Ishikawa (cell line): ENCODE data around the gene CTDP1.

Experiments used
- CEBPB ChIP-seq: IDR thresholded peaks from 2 replicates; pipeline ENCODE4 v1.6.1; 2012
- CREB1 ChIP-seq: IDR thresholded peaks from 2 replicates; pipeline ENCODE4 v1.6.1; 2012; ENCODE audit warnings: low read depth
- EGR1 ChIP-seq: IDR thresholded peaks from 2 replicates; pipeline ENCODE4 v1.6.1; 2012
- EP300 ChIP-seq: IDR thresholded peaks from 2 replicates; pipeline ENCODE4 v1.6.1; 2012; ENCODE audit warnings: borderline replicate concordance
- FOXM1 ChIP-seq: IDR thresholded peaks from 2 replicates; pipeline ENCODE4 v1.6.1; 2012; ENCODE audit warnings: low read depth, borderline replicate concordance
- MAX ChIP-seq: IDR thresholded peaks from 2 replicates; pipeline ENCODE4 v1.6.1; 2012
- NFIC ChIP-seq: IDR thresholded peaks from 2 replicates; pipeline ENCODE4 v1.6.1; 2012
- RAD21 ChIP-seq: IDR thresholded peaks from 2 replicates; pipeline ENCODE4 v1.6.1; 2012; ENCODE audit warnings: low read depth
- REST ChIP-seq: IDR thresholded peaks from 2 replicates; pipeline ENCODE4 v1.6.1; 2012; ENCODE audit warnings: low read depth, mild to moderate bottlenecking
- TAF1 ChIP-seq: IDR thresholded peaks from 2 replicates; pipeline ENCODE4 v1.6.1; 2012; ENCODE audit warnings: low read depth, mild to moderate bottlenecking
- TCF12 ChIP-seq: IDR thresholded peaks from 2 replicates; pipeline ENCODE4 v1.6.1; 2012; ENCODE audit warnings: low read depth
- TEAD4 ChIP-seq: IDR thresholded peaks from 2 replicates; pipeline ENCODE4 v1.6.1; 2012
- USF1 ChIP-seq: IDR thresholded peaks from 2 replicates; pipeline ENCODE4 v1.6.1; 2012
- YY1 ChIP-seq: IDR thresholded peaks from 2 replicates; pipeline ENCODE4 v1.6.1; 2012; ENCODE audit warnings: low read depth
- ZBTB7A ChIP-seq: IDR thresholded peaks from 2 replicates; pipeline ENCODE4 v1.6.1; 2012; ENCODE audit warnings: low read depth

The CTDP1 gene

GRCh38 chr18:79719478-79720358 lies 40.1 kb downstream of the CTDP1 start:
- peak; percentile 45; the same call in 1 of the 2 replicates for TF ChIP-seq CREB1

GRCh38 chr18:79720359-79720733 lies 40.7 kb downstream of the CTDP1 start:
- TF ChIP-seq CREB1 (peak; percentile 41; the same call in 1 of the 2 replicates), REST (no peak)

- TF ChIP-seq MAX (no peak), EP300 (no peak), FOXM1 (no peak), EGR1 (no peak), YY1 (no peak), NFIC (no peak), TCF12 (no peak), REST (no peak), USF1 (no peak), ZBTB7A (no peak), CEBPB (no peak), RAD21 (no peak), CREB1 (no peak), TEAD4 (no peak), TAF1 (no peak)
Observed at GRCh38 chr18:79723036-79723435, 43.4 kb downstream of the CTDP1 start.

- TF ChIP-seq TEAD4 (no peak), REST (no peak), USF1 (no peak), MAX (no peak), EP300 (no peak), YY1 (no peak), FOXM1 (no peak), TCF12 (no peak), RAD21 (no peak), EGR1 (no peak), CEBPB (no peak), CREB1 (no peak), TAF1 (no peak), NFIC (no peak), ZBTB7A (no peak)
Observed at GRCh38 chr18:79723628-79724027, 44.0 kb downstream of the CTDP1 start.
